ENCODE results near the gene AKR1C2.

DNA sequence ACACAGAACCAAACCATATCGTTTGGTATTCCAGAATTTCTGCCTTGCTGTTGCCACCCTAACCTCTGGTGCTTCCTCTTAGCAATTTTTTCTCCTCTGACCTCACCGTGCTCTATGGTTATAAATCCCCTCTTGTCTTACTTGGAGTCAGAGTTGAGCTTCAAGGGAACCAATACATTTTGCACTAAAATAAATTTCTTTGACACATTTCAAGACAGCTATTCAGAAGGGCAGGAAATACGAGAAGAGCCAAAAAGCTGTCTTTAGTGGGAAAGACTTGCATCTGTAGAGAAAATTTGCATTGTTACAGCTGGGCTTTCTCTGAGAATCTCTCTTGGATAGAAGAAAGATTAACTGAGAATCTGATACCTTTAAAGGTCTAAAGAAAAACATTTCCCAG lies 14.5 kb upstream of the AKR1C2 start:
- TF ChIP-seq, protein P1, sequence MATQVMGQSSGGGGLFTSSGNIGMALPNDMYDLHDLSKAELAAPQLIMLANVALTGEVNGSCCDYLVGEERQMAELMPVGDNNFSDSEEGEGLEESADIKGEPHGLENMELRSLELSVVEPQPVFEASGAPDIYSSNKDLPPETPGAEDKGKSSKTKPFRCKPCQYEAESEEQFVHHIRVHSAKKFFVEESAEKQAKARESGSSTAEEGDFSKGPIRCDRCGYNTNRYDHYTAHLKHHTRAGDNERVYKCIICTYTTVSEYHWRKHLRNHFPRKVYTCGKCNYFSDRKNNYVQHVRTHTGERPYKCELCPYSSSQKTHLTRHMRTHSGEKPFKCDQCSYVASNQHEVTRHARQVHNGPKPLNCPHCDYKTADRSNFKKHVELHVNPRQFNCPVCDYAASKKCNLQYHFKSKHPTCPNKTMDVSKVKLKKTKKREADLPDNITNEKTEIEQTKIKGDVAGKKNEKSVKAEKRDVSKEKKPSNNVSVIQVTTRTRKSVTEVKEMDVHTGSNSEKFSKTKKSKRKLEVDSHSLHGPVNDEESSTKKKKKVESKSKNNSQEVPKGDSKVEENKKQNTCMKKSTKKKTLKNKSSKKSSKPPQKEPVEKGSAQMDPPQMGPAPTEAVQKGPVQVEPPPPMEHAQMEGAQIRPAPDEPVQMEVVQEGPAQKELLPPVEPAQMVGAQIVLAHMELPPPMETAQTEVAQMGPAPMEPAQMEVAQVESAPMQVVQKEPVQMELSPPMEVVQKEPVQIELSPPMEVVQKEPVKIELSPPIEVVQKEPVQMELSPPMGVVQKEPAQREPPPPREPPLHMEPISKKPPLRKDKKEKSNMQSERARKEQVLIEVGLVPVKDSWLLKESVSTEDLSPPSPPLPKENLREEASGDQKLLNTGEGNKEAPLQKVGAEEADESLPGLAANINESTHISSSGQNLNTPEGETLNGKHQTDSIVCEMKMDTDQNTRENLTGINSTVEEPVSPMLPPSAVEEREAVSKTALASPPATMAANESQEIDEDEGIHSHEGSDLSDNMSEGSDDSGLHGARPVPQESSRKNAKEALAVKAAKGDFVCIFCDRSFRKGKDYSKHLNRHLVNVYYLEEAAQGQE (IDR thresholded peaks at IDR 0.05; ENCODE audit: borderline replicate concordance), result no peak
- no peak for TF ChIP-seq POLR2AphosphoS5 (IDR thresholded peaks at IDR 0.05)
- TF ChIP-seq EZH2 (IDR thresholded peaks at IDR 0.05; ENCODE audit: borderline replicate concordance, insufficient read depth, low read length, poor library complexity, severe bottlenecking), result no peak
- TF ChIP-seq, protein P2, sequence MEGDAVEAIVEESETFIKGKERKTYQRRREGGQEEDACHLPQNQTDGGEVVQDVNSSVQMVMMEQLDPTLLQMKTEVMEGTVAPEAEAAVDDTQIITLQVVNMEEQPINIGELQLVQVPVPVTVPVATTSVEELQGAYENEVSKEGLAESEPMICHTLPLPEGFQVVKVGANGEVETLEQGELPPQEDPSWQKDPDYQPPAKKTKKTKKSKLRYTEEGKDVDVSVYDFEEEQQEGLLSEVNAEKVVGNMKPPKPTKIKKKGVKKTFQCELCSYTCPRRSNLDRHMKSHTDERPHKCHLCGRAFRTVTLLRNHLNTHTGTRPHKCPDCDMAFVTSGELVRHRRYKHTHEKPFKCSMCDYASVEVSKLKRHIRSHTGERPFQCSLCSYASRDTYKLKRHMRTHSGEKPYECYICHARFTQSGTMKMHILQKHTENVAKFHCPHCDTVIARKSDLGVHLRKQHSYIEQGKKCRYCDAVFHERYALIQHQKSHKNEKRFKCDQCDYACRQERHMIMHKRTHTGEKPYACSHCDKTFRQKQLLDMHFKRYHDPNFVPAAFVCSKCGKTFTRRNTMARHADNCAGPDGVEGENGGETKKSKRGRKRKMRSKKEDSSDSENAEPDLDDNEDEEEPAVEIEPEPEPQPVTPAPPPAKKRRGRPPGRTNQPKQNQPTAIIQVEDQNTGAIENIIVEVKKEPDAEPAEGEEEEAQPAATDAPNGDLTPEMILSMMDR (IDR thresholded peaks at IDR 0.05; ENCODE audit: poor library complexity, severe bottlenecking), result no peak
- TF ChIP-seq SMC3 (conservative IDR thresholded peaks at IDR 0.05; ENCODE audit: poor library complexity), result no peak
- no peak for TF ChIP-seq MXI1 (conservative IDR thresholded peaks at IDR 0.05; ENCODE audit: poor library complexity, severe bottlenecking)

Data from neural cell (in vitro differentiated cells).